Gastroesophageal sphincter (tissue), 4 donors: ENCODE measurements around the gene SAE1. TPM values are rescaled to one million over a fixed set of nuclear protein-coding genes. Genes with fewer than 3 reads are reported as not detected.

ENCODE experiments used
- ATAC-seq: fragments of 150-250 bp; one replicate; pipeline ENCODE4 v1.9.1; 2016; ENCODE audit warnings: mild to moderate bottlenecking, moderate library complexity
- H3K27ac ChIP-seq, 4 donors: fragments of 200-600 bp; sonication (generic) in 3 of 4; 1 replicate in 3 of 4; 2 replicates in 1 of 4; pipeline ENCODE4 v1.5.1; 2016 to 2019
- H3K27me3 ChIP-seq: fragments of 200-600 bp; sonication (generic); one replicate; pipeline ENCODE4 v1.5.1; 2019
- H3K36me3 ChIP-seq, 2 donors: fragments of 200-600 bp; sonication (generic); one replicate each; pipeline ENCODE4 v1.5.1; 2019; ENCODE audit warnings: control low read depth in 1 of 2
- H3K4me1 ChIP-seq, 3 donors: fragments of 200-600 bp; sonication (generic); 1 replicate in 2 of 3; 2 replicates in 1 of 3; pipeline ENCODE4 v1.5.1; 2016 to 2019; ENCODE audit warnings: control low read depth in 2 of 3
- H3K4me3 ChIP-seq, 2 donors: fragments of 200-600 bp; sonication (generic); one replicate each; pipeline ENCODE4 v1.5.1; 2019; ENCODE audit warnings: mild to moderate bottlenecking in 1 of 2, moderate library complexity in 1 of 2
- H3K9me3 ChIP-seq, 3 donors: fragments of 200-600 bp; sonication (generic); one replicate each; pipeline ENCODE4 v1.5.1; 2017 to 2019; ENCODE audit warnings: control low read depth in 2 of 3
- EP300 ChIP-seq: sonication (generic); formaldehyde crosslinking; IDR thresholded peaks from one replicate; pipeline ENCODE4 v1.6.1; 2017; ENCODE audit warnings: antibody characterized with exemption, mild to moderate bottlenecking
- POLR2A ChIP-seq, 2 donors: fragments of 450-650 bp; IDR thresholded peaks; one replicate each; pipeline ENCODE4 v1.6.1; 2017; ENCODE audit warnings: antibody characterized with exemption in 2 of 2, mild to moderate bottlenecking in 2 of 2, moderate library complexity in 1 of 2
- POLR2AphosphoS5 ChIP-seq: sonication (generic); formaldehyde crosslinking; IDR thresholded peaks from one replicate; pipeline ENCODE4 v1.6.1; 2017; ENCODE audit warnings: antibody characterized with exemption
- WGBS, 2 donors: methylation state at CpG; one replicate each; pipeline ENCODE4 v1.1.5; 2018; ENCODE audit warnings: low coverage in 1 of 2; 5-methylcytosine and 5-hydroxymethylcytosine counted together
- total RNA-seq, 4 donors: library from RNA; depleted of rRNA; stranded (reverse); fragments of >200 nt; gene quantifications; one replicate each; pipeline ENCODE4 v1.1.0, GENCODE V29; 2016
- TF ChIP-seq, protein P1 (sequence below), 4 experiments: fragments of 200-600 bp in 2 of 4; fragments of 450-650 bp in 2 of 4; sonication (generic) in 1 of 4; IDR thresholded peaks; one replicate each; pipeline ENCODE4 v1.5.1; 2017 to 2019; ENCODE audit warnings: antibody characterized with exemption in 4 of 4, mild to moderate bottlenecking in 2 of 4, moderate library complexity in 2 of 4

Gene SAE1
- total RNA-seq, 4 donors from 2014 or later: 134 to 157 (median 153) TPM

DNA sequence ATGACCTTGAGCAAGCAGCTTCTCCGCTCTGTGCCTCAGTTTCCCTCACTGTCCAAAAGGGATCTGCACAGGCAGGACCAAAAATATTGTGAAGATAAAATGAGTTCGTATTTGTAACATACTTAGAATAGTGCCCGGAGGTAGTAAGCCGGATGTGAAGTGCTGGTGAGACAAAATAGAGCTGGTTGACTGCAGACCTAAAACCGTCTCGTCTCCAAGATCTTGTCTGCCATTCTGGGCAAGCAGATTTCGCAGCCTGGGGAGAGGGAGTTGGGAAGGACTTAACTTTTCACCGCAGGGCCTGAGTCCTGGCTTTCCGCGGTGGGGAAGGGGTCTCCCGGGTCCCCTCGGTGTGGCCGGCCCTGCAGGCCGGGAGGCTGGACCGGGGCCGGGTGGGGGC is 108.5 kb downstream of the SAE1 start:
- H3K27ac ChIP-seq: peak overlapping the region in 3 of 4 donors; percentile 29 to 62 (median 52)

DNA sequence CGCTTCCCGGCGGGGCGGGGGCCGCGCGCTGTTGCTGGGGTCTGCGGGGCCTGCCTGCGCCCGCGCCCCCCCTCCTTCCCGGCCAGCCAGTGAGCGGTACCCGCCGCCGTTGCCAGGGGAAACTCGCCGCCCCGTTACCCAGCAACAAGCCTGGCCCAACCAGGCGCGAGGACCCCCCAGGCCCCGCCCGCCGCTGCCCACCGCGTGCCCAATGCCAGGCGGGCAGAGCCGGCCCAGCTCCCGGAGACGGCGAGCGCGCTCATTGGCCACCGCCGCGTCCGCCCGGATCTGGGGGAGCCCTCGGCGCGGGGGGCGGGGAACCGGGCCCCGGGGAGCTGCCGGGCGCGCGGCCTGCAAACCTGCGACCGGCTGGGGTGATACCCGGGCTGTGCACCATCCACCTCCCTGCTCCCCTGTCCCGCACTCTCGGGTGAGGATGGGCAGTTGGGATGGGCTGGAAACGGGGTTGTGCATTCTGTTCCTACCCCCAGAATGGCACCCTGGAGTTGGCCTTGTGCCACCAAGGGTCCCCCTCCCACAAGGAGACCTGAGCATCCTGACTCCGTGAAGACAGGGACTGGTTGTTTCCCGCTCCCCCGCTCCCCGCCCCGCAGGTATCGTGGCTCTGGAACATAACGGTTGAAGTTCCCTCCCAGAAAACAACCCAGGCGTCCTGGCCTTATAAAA is 109.1 kb downstream of the SAE1 start:
- WGBS, 2 donors: no CpG with 5 or more reads among the region's 62 CpGs
- peak overlapping the region in 3 of 4 donors; percentile 29 to 62 (median 52) for H3K27ac ChIP-seq
- no peaks in the 10 kb centered on the region for H3K9me3 ChIP-seq
- ATAC-seq: peak; percentile 57
- no peaks in the 10 kb centered on the region for H3K27me3 ChIP-seq
- peaks cover 0 to 56% (median 31%) of the 10 kb centered on the region in 3 donors for H3K4me1 ChIP-seq
- H3K4me3 ChIP-seq: peak overlapping the region; percentile 3 to 48
- no peaks in the 10 kb centered on the region for H3K36me3 ChIP-seq
- TF ChIP-seq POLR2A (IDR thresholded peaks at IDR 0.05): no peak
- TF ChIP-seq, protein P1, sequence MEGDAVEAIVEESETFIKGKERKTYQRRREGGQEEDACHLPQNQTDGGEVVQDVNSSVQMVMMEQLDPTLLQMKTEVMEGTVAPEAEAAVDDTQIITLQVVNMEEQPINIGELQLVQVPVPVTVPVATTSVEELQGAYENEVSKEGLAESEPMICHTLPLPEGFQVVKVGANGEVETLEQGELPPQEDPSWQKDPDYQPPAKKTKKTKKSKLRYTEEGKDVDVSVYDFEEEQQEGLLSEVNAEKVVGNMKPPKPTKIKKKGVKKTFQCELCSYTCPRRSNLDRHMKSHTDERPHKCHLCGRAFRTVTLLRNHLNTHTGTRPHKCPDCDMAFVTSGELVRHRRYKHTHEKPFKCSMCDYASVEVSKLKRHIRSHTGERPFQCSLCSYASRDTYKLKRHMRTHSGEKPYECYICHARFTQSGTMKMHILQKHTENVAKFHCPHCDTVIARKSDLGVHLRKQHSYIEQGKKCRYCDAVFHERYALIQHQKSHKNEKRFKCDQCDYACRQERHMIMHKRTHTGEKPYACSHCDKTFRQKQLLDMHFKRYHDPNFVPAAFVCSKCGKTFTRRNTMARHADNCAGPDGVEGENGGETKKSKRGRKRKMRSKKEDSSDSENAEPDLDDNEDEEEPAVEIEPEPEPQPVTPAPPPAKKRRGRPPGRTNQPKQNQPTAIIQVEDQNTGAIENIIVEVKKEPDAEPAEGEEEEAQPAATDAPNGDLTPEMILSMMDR (IDR thresholded peaks at IDR 0.05): no peak
- no peak for TF ChIP-seq POLR2AphosphoS5
- TF ChIP-seq EP300: no peak

More for the DNA sequence above, 108.5 kb downstream of the SAE1 start:
- WGBS, 2 donors: 22% methylated on average over 7 of the region's 16 CpGs; no CpG with 5 or more reads in 1 of the 2 donors
- TF ChIP-seq EP300 (no peak), POLR2AphosphoS5 (no peak), POLR2A (IDR thresholded peaks at IDR 0.05) (no peak)
- TF ChIP-seq, protein P1 (IDR thresholded peaks at IDR 0.05): no peak
- Histone ChIP-seq H3K4me3 (peak overlapping the region; percentile 3 to 48), H3K36me3 (no peaks in the 10 kb centered on the region), H3K4me1 (peaks cover 0 to 50% (median 28%) of the 10 kb centered on the region in 3 donors), H3K9me3 (no peaks in the 10 kb centered on the region), H3K27me3 (no peaks in the 10 kb centered on the region)
- ATAC-seq: no peak

DNA sequence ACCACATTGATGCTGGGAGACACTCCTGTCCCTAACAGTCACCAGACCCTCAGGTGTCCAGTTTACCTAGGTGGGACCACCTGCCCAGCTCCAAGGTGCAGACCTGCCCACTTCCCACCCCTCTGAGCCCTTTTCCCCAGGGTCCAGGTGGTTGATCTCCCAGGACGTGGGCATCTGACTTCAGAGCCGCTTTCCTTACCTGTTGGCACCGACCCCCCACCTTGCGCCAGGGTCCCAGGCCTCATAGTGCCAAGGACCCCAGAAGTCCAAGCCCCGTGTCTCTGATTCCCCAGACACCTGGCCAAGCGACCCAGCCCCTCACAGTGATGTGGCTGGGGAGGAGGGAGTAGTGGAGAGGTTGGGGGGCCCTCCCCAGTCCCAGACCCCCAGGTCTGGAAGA is 109.9 kb downstream of the SAE1 start:
- ATAC-seq: no peak
- Histone ChIP-seq H3K36me3 (no peaks in the 10 kb centered on the region), H3K27ac (peak overlapping the region in 2 of 4 donors; percentile 1 to 12), H3K4me3 (no peak overlapping the region), H3K9me3 (no peaks in the 10 kb centered on the region), H3K27me3 (no peaks in the 10 kb centered on the region), H3K4me1 (peaks cover 0 to 56% (median 31%) of the 10 kb centered on the region in 3 donors)
- WGBS, 2 donors: 40% methylated on average over 1 of the region's 6 CpGs; no CpG with 5 or more reads in 1 of the 2 donors
- no peak for TF ChIP-seq POLR2A (IDR thresholded peaks at IDR 0.05)
- no peak for TF ChIP-seq POLR2AphosphoS5
- TF ChIP-seq, protein P1 (IDR thresholded peaks at IDR 0.05): no peak
- TF ChIP-seq EP300: no peak

DNA sequence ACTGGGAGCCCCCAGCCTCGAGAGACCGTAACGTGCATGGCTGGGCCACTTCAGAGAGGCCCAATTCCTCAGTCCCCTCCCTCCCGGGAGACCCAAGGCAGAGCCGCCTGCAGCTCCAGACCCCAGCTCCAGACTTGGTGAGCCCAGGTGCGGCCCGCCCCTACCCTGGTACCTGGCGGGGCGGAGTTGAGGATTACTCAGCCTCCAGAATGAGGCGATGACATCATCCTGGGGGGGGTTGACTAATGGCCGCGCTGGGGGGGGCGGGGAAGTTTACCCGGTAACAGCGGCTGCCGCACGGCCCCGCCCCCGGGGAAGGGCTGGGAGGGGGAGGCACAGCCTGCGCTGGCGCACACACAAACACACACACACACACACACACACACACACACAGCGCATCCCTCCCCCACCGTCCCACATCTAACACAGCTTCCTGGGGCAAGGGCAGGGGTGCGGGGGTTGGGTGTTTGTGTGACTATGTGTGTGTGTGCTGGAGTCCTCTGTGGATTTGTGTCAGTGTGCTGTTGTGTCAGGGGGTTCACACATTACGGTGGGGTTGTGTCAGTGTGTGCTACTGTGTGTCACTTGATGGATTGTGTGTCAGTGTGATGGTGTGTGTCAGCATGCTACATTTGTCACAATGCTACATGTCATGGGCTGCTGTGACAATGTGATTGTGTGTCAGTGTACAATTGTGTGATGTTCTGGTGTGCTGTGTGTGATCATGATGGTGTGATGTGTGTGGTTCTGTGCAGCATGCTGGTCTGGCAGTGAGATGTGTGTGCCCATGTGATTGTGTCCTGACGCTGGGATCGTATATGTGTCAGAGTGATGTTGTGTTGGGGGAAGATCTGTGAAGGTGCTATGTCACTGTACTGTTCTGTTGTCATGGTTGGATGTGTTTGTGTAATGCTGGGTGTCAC is 110.6 kb downstream of the SAE1 start:
- Histone ChIP-seq H3K27ac (peak overlapping the region in 2 of 4 donors; percentile 1 to 12), H3K4me3 (no peak overlapping the region), H3K27me3 (no peaks in the 10 kb centered on the region), H3K9me3 (no peaks in the 10 kb centered on the region), H3K4me1 (peaks cover 0 to 56% (median 31%) of the 10 kb centered on the region in 3 donors), H3K36me3 (no peaks in the 10 kb centered on the region)
- no peak for TF ChIP-seq EP300
- TF ChIP-seq, protein P1 (IDR thresholded peaks at IDR 0.05): no peak
- no peak for TF ChIP-seq POLR2AphosphoS5
- TF ChIP-seq POLR2A (IDR thresholded peaks at IDR 0.05): no peak
- ATAC-seq: peak; percentile 25
- WGBS, 2 donors: 63 to 73% methylated on average over 2 of the region's 27 CpGs
